Hepatocyte (in vitro differentiated cells): Measurements from ENCODE around the gene DLL1. TPM values are rescaled to one million over a fixed set of nuclear protein-coding genes. Genes with fewer than 3 reads are reported as not detected.

ENCODE experiments used
- DNase-seq: peaks from one replicate; pipeline ENCODE4 v3.0.0-alpha.2; 2016; ENCODE audit warnings: low spot score
- H2AFZ ChIP-seq: fragments of 200-600 bp; sonication (generic); 2 replicates; pipeline ENCODE4 v1.6.0; 2016; ENCODE audit warnings: antibody characterized with exemption, mild to moderate bottlenecking
- H3K27ac ChIP-seq: fragments of 200-600 bp; sonication (generic); 2 replicates; pipeline ENCODE4 v1.5.1; 2016; ENCODE audit warnings: mild to moderate bottlenecking
- H3K27me3 ChIP-seq: fragments of 200-600 bp; sonication (generic); 2 replicates; pipeline ENCODE4 v1.6.1; 2016
- H3K36me3 ChIP-seq: fragments of 200-600 bp; sonication (generic); replicated peaks from 2 replicates; pipeline ENCODE4 v1.5.1; 2016; ENCODE audit warnings: low read depth; ENCODE audit not compliant: insufficient read depth
- H3K4me1 ChIP-seq: fragments of 200-600 bp; sonication (generic); 2 replicates; pipeline ENCODE4 v1.5.1; 2016; ENCODE audit warnings: mild to moderate bottlenecking, moderate library complexity; ENCODE audit not compliant: insufficient read depth
- H3K4me2 ChIP-seq: fragments of 200-600 bp; sonication (generic); 2 replicates; pipeline ENCODE4 v1.6.0; 2016
- H3K4me3 ChIP-seq: fragments of 200-600 bp; sonication (generic); 2 replicates; pipeline ENCODE4 v1.5.1; 2016; ENCODE audit warnings: mild to moderate bottlenecking
- H3K79me2 ChIP-seq: fragments of 200-600 bp; sonication (generic); 2 replicates; pipeline ENCODE4 v1.6.0; 2017; ENCODE audit warnings: mild to moderate bottlenecking
- H3K9me2 ChIP-seq: fragments of 200-600 bp; sonication (generic); replicated peaks from 2 replicates; pipeline ENCODE4 v1.6.0; 2017; ENCODE audit warnings: mild to moderate bottlenecking; ENCODE audit not compliant: insufficient read depth
- H3K9me3 ChIP-seq: fragments of 200-600 bp; sonication (generic); 2 replicates; pipeline ENCODE4 v1.5.1; 2016; ENCODE audit warnings: low read depth, mild to moderate bottlenecking
- H4K20me1 ChIP-seq: fragments of 200-600 bp; sonication (generic); 2 replicates; pipeline ENCODE4 v1.6.0; 2016; ENCODE audit warnings: mild to moderate bottlenecking; ENCODE audit not compliant: insufficient read depth, poor library complexity, severe bottlenecking
- EZH2 ChIP-seq: fragments of 200-600 bp; sonication (generic); IDR thresholded peaks from 2 replicates; pipeline ENCODE4 v1.6.1; 2016; ENCODE audit warnings: antibody characterized with exemption, mild to moderate bottlenecking, borderline replicate concordance
- EZH2phosphoT487 ChIP-seq: fragments of 200-600 bp; sonication (generic); IDR thresholded peaks from one replicate; pipeline ENCODE4 v1.6.1; 2018; ENCODE audit warnings: antibody characterized with exemption, mild to moderate bottlenecking, low read depth, moderate library complexity; ENCODE audit not compliant: unreplicated experiment, severe bottlenecking
- WGBS: methylation state at CpG from one replicate; pipeline ENCODE4 v1.1.6; 2016; ENCODE audit warnings: low lambda C conversion rate; ENCODE audit errors: missing lambda C conversion rate; 5-methylcytosine and 5-hydroxymethylcytosine counted together
- polyA plus RNA-seq: library from polyadenylated mRNA; unstranded; fragments of >200 nt; fragmentation: Nextera tagmentation; extraction: Ambion mirVana; gene quantifications from 2 replicates; pipeline ENCODE4 v1.2.1, GENCODE V29; 2016
- total RNA-seq: library from RNA; depleted of rRNA; stranded (reverse); fragments of >200 nt; gene quantifications from 2 replicates; pipeline ENCODE4 v1.2.3, GENCODE V29; 2014
- TF ChIP-seq, protein P1 (sequence below): fragments of 200-600 bp; sonication (generic); IDR thresholded peaks from 2 replicates; pipeline ENCODE4 v1.5.1; 2016; ENCODE audit warnings: antibody characterized with exemption, mild to moderate bottlenecking; ENCODE audit not compliant: poor library complexity

DLL1 gene
- total and polyA plus RNA-seq, 2 experiments from 2014 or later: 3.1 to 3.3 TPM

DNA sequence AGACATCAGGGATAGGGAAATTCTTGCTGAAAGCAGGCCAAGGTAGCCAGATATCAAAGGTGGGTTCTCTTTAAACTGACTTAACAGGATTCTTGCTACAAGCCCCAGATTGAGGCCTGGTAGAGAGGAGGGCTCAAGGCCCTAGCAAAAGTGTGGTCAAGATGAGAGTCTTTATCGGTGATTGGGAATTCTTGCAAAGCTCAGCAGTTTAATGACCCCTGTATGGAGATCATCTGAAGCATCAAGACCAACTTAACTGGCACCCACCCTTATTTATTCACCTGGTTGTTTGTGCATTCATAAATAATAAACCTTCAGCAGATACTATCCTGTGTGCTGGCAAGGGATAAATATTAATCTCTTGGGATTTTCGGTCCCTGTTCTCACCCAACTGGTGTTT, 22.0 kb upstream of the DLL1 start:
- no peak for DNase-seq
- Histone ChIP-seq H3K4me2 (no peak overlapping the region), H3K4me1 (peaks cover 11% of the 10 kb centered on the region)

DNA sequence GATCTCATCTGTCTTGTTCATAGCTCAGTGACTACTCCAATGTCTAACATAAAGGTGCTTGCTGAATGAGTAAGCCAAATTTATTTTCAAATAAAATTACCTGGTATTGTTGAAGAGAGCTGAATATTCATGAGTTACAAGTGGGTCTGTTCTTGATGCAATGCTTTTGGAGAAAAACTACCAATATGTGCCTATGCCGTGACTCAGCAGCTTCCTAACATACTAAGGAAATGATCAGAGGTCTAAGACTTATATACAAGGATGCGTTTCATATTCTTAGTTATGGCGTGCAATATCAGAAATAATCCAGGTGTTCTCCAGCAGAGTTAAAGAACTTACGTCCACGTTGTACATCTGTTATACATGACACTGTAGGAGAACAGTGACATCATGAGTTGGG, 20.8 kb upstream of the DLL1 start:
- DNase-seq: no peak
- H3K36me3 ChIP-seq: no peaks in the 10 kb centered on the region
- no peak overlapping the region for H3K27ac ChIP-seq
- peaks cover 99% of the 10 kb centered on the region for H3K79me2 ChIP-seq
- H3K27me3 ChIP-seq: no peaks in the 10 kb centered on the region
- H3K4me1 ChIP-seq: peaks cover 17% of the 10 kb centered on the region
- WGBS: 94% methylated on average over 5 of the region's 5 CpGs
- no peak for TF ChIP-seq EZH2
- TF ChIP-seq EZH2phosphoT487: no peak
- TF ChIP-seq, protein P1, sequence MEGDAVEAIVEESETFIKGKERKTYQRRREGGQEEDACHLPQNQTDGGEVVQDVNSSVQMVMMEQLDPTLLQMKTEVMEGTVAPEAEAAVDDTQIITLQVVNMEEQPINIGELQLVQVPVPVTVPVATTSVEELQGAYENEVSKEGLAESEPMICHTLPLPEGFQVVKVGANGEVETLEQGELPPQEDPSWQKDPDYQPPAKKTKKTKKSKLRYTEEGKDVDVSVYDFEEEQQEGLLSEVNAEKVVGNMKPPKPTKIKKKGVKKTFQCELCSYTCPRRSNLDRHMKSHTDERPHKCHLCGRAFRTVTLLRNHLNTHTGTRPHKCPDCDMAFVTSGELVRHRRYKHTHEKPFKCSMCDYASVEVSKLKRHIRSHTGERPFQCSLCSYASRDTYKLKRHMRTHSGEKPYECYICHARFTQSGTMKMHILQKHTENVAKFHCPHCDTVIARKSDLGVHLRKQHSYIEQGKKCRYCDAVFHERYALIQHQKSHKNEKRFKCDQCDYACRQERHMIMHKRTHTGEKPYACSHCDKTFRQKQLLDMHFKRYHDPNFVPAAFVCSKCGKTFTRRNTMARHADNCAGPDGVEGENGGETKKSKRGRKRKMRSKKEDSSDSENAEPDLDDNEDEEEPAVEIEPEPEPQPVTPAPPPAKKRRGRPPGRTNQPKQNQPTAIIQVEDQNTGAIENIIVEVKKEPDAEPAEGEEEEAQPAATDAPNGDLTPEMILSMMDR: no peak
- H3K4me3 ChIP-seq: no peak overlapping the region
- H3K4me2 ChIP-seq: no peak overlapping the region
- peaks cover 72% of the 10 kb centered on the region for H4K20me1 ChIP-seq
- no peaks in the 10 kb centered on the region for H3K9me3 ChIP-seq
- no peak overlapping the region for H2AFZ ChIP-seq
- no peaks in the 10 kb centered on the region for H3K9me2 ChIP-seq

More for the DNA sequence above, 22.0 kb upstream of the DLL1 start:
- Histone ChIP-seq H3K4me3 (no peak overlapping the region), H3K27me3 (no peaks in the 10 kb centered on the region), H3K9me2 (no peaks in the 10 kb centered on the region), H3K36me3 (no peaks in the 10 kb centered on the region), H3K27ac (no peak overlapping the region), H3K79me2 (peaks cover 96% of the 10 kb centered on the region), H4K20me1 (peaks cover 71% of the 10 kb centered on the region), H2AFZ (no peak overlapping the region), H3K9me3 (no peaks in the 10 kb centered on the region)
- WGBS: 80% methylated on average over 2 of the region's 2 CpGs
- TF ChIP-seq EZH2phosphoT487 (no peak), EZH2 (no peak)
- TF ChIP-seq, protein P1: no peak

DNA sequence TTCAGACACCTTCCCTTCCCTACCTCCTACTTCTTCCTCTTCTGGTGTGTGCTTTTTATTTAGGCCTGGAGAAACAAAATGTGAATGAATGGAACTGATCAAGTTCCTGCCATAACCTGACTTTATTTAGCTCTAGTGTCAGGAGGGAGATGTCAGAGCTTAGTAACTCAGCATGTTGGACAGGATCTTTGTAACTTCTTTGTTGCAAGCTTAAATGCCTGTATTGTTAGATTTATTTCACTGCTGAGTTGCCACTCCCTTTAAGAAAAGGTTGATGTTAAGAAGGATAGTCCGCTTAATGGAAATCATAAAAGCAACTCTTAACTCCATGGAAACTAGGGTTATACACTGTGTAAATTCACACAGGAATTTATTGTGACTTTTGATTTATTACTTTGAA, 17.9 kb upstream of the DLL1 start:
- Histone ChIP-seq H4K20me1 (peaks cover 59% of the 10 kb centered on the region), H3K9me2 (no peaks in the 10 kb centered on the region), H2AFZ (no peak overlapping the region), H3K4me2 (peak overlapping the region; percentile 95), H3K9me3 (no peaks in the 10 kb centered on the region), H3K79me2 (peaks cover 80% of the 10 kb centered on the region), H3K36me3 (no peaks in the 10 kb centered on the region), H3K4me3 (no peak overlapping the region), H3K4me1 (peaks cover 23% of the 10 kb centered on the region), H3K27ac (no peak overlapping the region), H3K27me3 (no peaks in the 10 kb centered on the region)
- TF ChIP-seq EZH2phosphoT487 (no peak), EZH2 (no peak)
- TF ChIP-seq, protein P1: no peak
- DNase-seq: no peak
- WGBS: 90% methylated on average over 1 of the region's 1 CpG
